Astrocyte (in vitro differentiated cells and primary cell): ENCODE measurements around the gene PRDX1. TPM values are rescaled to one million over a fixed set of nuclear protein-coding genes. Genes with fewer than 3 reads are reported as not detected.

Source experiments
- DNase-seq: peaks from one replicate; pipeline ENCODE4 v3.0.0-alpha.2; 2010; ENCODE audit warnings: low read depth
- FAIRE-seq: peaks from 2 replicates; lab custom pipeline; 2011; peaks lifted over from hg19 to GRCh38; lab: Jason Lieb, UNC
- H2AFZ ChIP-seq: 2 replicates; pipeline ENCODE4 v1.6.0; 2012; ENCODE audit warnings: low read depth, low read length, inconsistent platforms
- H3K27ac ChIP-seq: 2 replicates; pipeline ENCODE4 v1.5.1; 2011; ENCODE audit warnings: low read depth, low read length, inconsistent platforms
- H3K27me3 ChIP-seq: 2 replicates; pipeline ENCODE4 v1.6.0; 2011; ENCODE audit warnings: low read length, inconsistent platforms; ENCODE audit not compliant: insufficient read depth
- H3K36me3 ChIP-seq: 2 replicates; pipeline ENCODE4 v1.5.1; 2011; ENCODE audit warnings: low read length, inconsistent platforms; ENCODE audit not compliant: insufficient read depth
- H3K4me1 ChIP-seq: 2 replicates; pipeline ENCODE4 v1.5.1; 2011; ENCODE audit warnings: low read length, inconsistent platforms; ENCODE audit not compliant: insufficient read depth
- H3K4me2 ChIP-seq: 2 replicates; pipeline ENCODE4 v1.6.0; 2012; ENCODE audit warnings: low read length, inconsistent platforms
- H3K4me3 ChIP-seq: 2 replicates; pipeline ENCODE4 v1.5.1; 2011; ENCODE audit warnings: low read depth, mild to moderate bottlenecking, low read length, inconsistent platforms; ENCODE audit not compliant: insufficient read depth
- H3K79me2 ChIP-seq: 2 replicates; pipeline ENCODE4 v1.6.0; 2012; ENCODE audit warnings: mild to moderate bottlenecking, low read length, inconsistent platforms; ENCODE audit not compliant: insufficient read depth
- H3K9ac ChIP-seq: 2 replicates; pipeline ENCODE4 v1.6.0; 2012; ENCODE audit warnings: mild to moderate bottlenecking, low read length, inconsistent platforms
- H3K9me3 ChIP-seq: 2 replicates; pipeline ENCODE4 v1.5.1; 2012; ENCODE audit warnings: low read depth, mild to moderate bottlenecking, low read length, inconsistent platforms; ENCODE audit not compliant: insufficient read depth
- H4K20me1 ChIP-seq: 2 replicates; pipeline ENCODE4 v1.6.0; 2012; ENCODE audit warnings: low read length, inconsistent platforms; ENCODE audit not compliant: insufficient read depth
- H3K27ac Mint-ChIP-seq: one replicate; pipeline ENCODE4 v1.8.0; 2021; ENCODE audit warnings: mild to moderate bottlenecking, mixed read lengths; ENCODE audit not compliant: unreplicated experiment
- H3K27me3 Mint-ChIP-seq: one replicate; pipeline ENCODE4 v1.8.0; 2021; ENCODE audit warnings: low read depth, mixed read lengths; ENCODE audit not compliant: unreplicated experiment
- H3K36me3 Mint-ChIP-seq: one replicate; pipeline ENCODE4 v1.8.0; 2021; ENCODE audit warnings: low read depth, mixed read lengths; ENCODE audit not compliant: unreplicated experiment
- H3K4me1 Mint-ChIP-seq: one replicate; pipeline ENCODE4 v1.8.0; 2021; ENCODE audit warnings: low read depth, mixed read lengths; ENCODE audit not compliant: unreplicated experiment
- H3K4me3 Mint-ChIP-seq: one replicate; pipeline ENCODE4 v1.8.0; 2021; ENCODE audit warnings: mild to moderate bottlenecking, moderate library complexity, mixed read lengths; ENCODE audit not compliant: unreplicated experiment
- H3K9me3 Mint-ChIP-seq: one replicate; pipeline ENCODE4 v1.8.0; 2021; ENCODE audit warnings: mild to moderate bottlenecking, mixed read lengths; ENCODE audit not compliant: unreplicated experiment
- CTCF ChIP-seq: IDR thresholded peaks from 2 replicates; pipeline ENCODE4 v1.5.1; 2011; ENCODE audit warnings: low read depth, mild to moderate bottlenecking, inconsistent platforms, low read length, moderate library complexity; ENCODE audit not compliant: insufficient read depth
- EZH2 ChIP-seq: IDR thresholded peaks from 2 replicates; pipeline ENCODE4 v1.6.1; 2012; ENCODE audit warnings: mild to moderate bottlenecking, low read length, inconsistent platforms; ENCODE audit not compliant: insufficient read depth
- total RNA-seq: library from RNA; stranded (reverse); gene quantifications from 2 replicates; pipeline ENCODE4 v1.2.1, GENCODE V29; 2021

Gene PRDX1
- total RNA-seq, 1 donor from 2014 or later, result 986 TPM

GRCh38 chr1:45501505-45501859 lies 20.2 kb downstream of the PRDX1 start:
- FAIRE-seq, result no peak
- Histone ChIP-seq H3K36me3 (no peaks in the 10 kb centered on the region), H3K4me2 (peak overlapping the region; percentile 98), H3K9ac (no peak overlapping the region), H3K4me3 (no peak overlapping the region), H3K9me3 (no peaks in the 10 kb centered on the region), H3K27me3 (no peaks in the 10 kb centered on the region), H2AFZ (no peak overlapping the region), H3K27ac (no peak overlapping the region), H3K4me1 (no peaks in the 10 kb centered on the region), H4K20me1 (no peaks in the 10 kb centered on the region), H3K79me2 (peaks cover 3% of the 10 kb centered on the region)
- TF ChIP-seq CTCF (no peak), EZH2 (no peak)
- Mint-ChIP-seq H3K9me3 (no peaks in the 10 kb centered on the region), H3K27me3 (no peaks in the 10 kb centered on the region), H3K36me3 (peaks cover 3% of the 10 kb centered on the region), H3K4me1 (peaks cover 3% of the 10 kb centered on the region), H3K4me3 (peak overlapping the region; percentile 95), H3K27ac (no peak overlapping the region)
- no peak for DNase-seq

GRCh38 chr1:45499415-45499769 lies 22.3 kb downstream of the PRDX1 start:
- H3K36me3 ChIP-seq, result no peaks in the 10 kb centered on the region
- peaks cover 3% of the 10 kb centered on the region for H3K79me2 ChIP-seq
- peaks cover 3% of the 10 kb centered on the region for H3K4me1 Mint-ChIP-seq
- peak overlapping the region; percentile 95 for H3K4me3 Mint-ChIP-seq
- H3K27me3 Mint-ChIP-seq, result no peaks in the 10 kb centered on the region
- no peaks in the 10 kb centered on the region for H4K20me1 ChIP-seq
- DNase-seq (no peak), FAIRE-seq (no peak)
- H3K9ac ChIP-seq, result peak overlapping the region; percentile 75
- peak overlapping the region; percentile 85 for H3K4me3 ChIP-seq
- no peak for TF ChIP-seq EZH2
- TF ChIP-seq CTCF, result no peak
- peaks cover 4% of the 10 kb centered on the region for H3K36me3 Mint-ChIP-seq
- no peaks in the 10 kb centered on the region for H3K9me3 ChIP-seq
- H2AFZ ChIP-seq, result peak overlapping the region; percentile 99
- no peaks in the 10 kb centered on the region for H3K27me3 ChIP-seq
- H3K27ac Mint-ChIP-seq, result no peak overlapping the region
- H3K4me2 ChIP-seq, result peak overlapping the region; percentile 98
- H3K4me1 ChIP-seq, result no peaks in the 10 kb centered on the region
- no peaks in the 10 kb centered on the region for H3K9me3 Mint-ChIP-seq
- H3K27ac ChIP-seq, result no peak overlapping the region

GRCh38 chr1:45498279-45498678 lies 23.4 kb downstream of the PRDX1 start:
- Histone ChIP-seq H3K4me3 (no peak overlapping the region), H3K9me3 (no peaks in the 10 kb centered on the region), H3K36me3 (no peaks in the 10 kb centered on the region), H3K4me2 (no peak overlapping the region), H3K4me1 (no peaks in the 10 kb centered on the region), H3K27ac (no peak overlapping the region), H3K27me3 (no peaks in the 10 kb centered on the region), H3K9ac (no peak overlapping the region), H2AFZ (no peak overlapping the region), H3K79me2 (peaks cover 3% of the 10 kb centered on the region), H4K20me1 (no peaks in the 10 kb centered on the region)
- Mint-ChIP-seq H3K9me3 (no peaks in the 10 kb centered on the region), H3K27me3 (no peaks in the 10 kb centered on the region), H3K4me3 (no peak overlapping the region), H3K27ac (no peak overlapping the region), H3K4me1 (peaks cover 3% of the 10 kb centered on the region), H3K36me3 (peaks cover 4% of the 10 kb centered on the region)
- TF ChIP-seq EZH2 (no peak), CTCF (no peak)
- DNase-seq (no peak), FAIRE-seq (no peak)
